Tibial nerve (tissue), 4 donors: Measurements from ENCODE around the gene UBB. TPM values are rescaled to one million over a fixed set of nuclear protein-coding genes. Genes with fewer than 3 reads are reported as not detected.

Experiments used
- DNase-seq, 2 donors: peaks; one replicate each; pipeline ENCODE4 v3.0.0-alpha.2; 2019; ENCODE audit warnings: low spot score in 2 of 2
- H3K27ac ChIP-seq, 4 donors: fragments of 200-600 bp; sonication (generic) in 3 of 4; one replicate each; pipeline ENCODE4 v1.5.1; 2017 to 2019; ENCODE audit warnings: mild to moderate bottlenecking in 1 of 4
- H3K27me3 ChIP-seq, 2 donors: fragments of 200-600 bp; sonication (generic) in 1 of 2; one replicate each; pipeline versions ENCODE4 v1.5.1 to v1.6.0; 2017 to 2019
- H3K36me3 ChIP-seq, 3 donors: fragments of 200-600 bp; sonication (generic); one replicate each; pipeline ENCODE4 v1.5.1; 2018 to 2019
- H3K4me1 ChIP-seq, 4 donors: fragments of 200-600 bp; sonication (generic) in 3 of 4; one replicate each; pipeline ENCODE4 v1.5.1; 2017 to 2019
- H3K4me3 ChIP-seq, 4 donors: fragments of 200-600 bp; sonication (generic) in 3 of 4; one replicate each; pipeline ENCODE4 v1.5.1; 2017 to 2019; ENCODE audit warnings: mild to moderate bottlenecking in 1 of 4, moderate library complexity in 1 of 4
- H3K9me3 ChIP-seq, 4 donors: fragments of 200-600 bp; sonication (generic) in 3 of 4; one replicate each; pipeline ENCODE4 v1.5.1; 2017 to 2019
- CTCF ChIP-seq, 5 experiments: fragments of 200-600 bp in 3 of 5; fragments of 450-650 bp in 2 of 5; sonication (generic) in 3 of 5; IDR thresholded peaks; one replicate each; pipeline ENCODE4 v1.5.1; 2016 to 2019; ENCODE audit warnings: antibody characterized with exemption in 5 of 5, mild to moderate bottlenecking in 3 of 5, moderate library complexity in 2 of 5
- EP300 ChIP-seq, 2 donors: sonication (generic); formaldehyde crosslinking; IDR thresholded peaks; one replicate each; pipeline ENCODE4 v1.6.1; 2017; ENCODE audit warnings: antibody characterized with exemption in 2 of 2, mild to moderate bottlenecking in 1 of 2
- POLR2A ChIP-seq, 2 donors: fragments of 450-650 bp; IDR thresholded peaks; one replicate each; pipeline ENCODE4 v1.6.1; 2017; ENCODE audit warnings: antibody characterized with exemption in 2 of 2, mild to moderate bottlenecking in 2 of 2, moderate library complexity in 2 of 2
- WGBS, 2 donors: methylation state at CpG; one replicate each; pipeline ENCODE4 v1.1.5; 2018; 5-methylcytosine and 5-hydroxymethylcytosine counted together
- total RNA-seq, 4 donors: library from RNA; depleted of rRNA; stranded (reverse); fragments of >200 nt; gene quantifications; one replicate each; pipeline ENCODE4 v1.1.0, GENCODE V29; 2016

The UBB gene
- 100 to 1,000 TPM; 435 to 666 (median 472) TPM for total RNA-seq

- peaks cover 0 to 20% (median 0%) of the 10 kb centered on the region in 3 donors for H3K36me3 ChIP-seq
- peak within 1 kb of the TSS; percentile 87 to 94 (median 90) for H3K27ac ChIP-seq
- H3K4me1 ChIP-seq: peaks cover 0 to 47% (median 11%) of the 10 kb centered on the region in 4 donors
- peak; percentile 89 to 92 for DNase-seq
- H3K27me3 ChIP-seq: peaks cover 0 to 5% of the 10 kb centered on the region in 2 donors
- 2 to 3% methylated on average over 67 of the region's 67 CpGs for WGBS, 2 donors
- TF ChIP-seq POLR2A (IDR thresholded peaks at IDR 0.05) (peak; percentile 90 to 95), CTCF (IDR thresholded peaks at IDR 0.05) (no peak), EP300 (IDR thresholded peaks at IDR 0.05) (peak; percentile 92 to 99)
- peak within 1 kb of the TSS; percentile 41 to 67 (median 58) for H3K4me3 ChIP-seq
- peaks cover 0 to 4% (median 0%) of the 10 kb centered on the region in 4 donors for H3K9me3 ChIP-seq
Measured at GRCh38 chr17:16380640-16381495, at the start of gene UBB. UBB (plus strand) TSS chr17:16381091; CDS start chr17:16381908, 817 bp downstream.

DNA sequence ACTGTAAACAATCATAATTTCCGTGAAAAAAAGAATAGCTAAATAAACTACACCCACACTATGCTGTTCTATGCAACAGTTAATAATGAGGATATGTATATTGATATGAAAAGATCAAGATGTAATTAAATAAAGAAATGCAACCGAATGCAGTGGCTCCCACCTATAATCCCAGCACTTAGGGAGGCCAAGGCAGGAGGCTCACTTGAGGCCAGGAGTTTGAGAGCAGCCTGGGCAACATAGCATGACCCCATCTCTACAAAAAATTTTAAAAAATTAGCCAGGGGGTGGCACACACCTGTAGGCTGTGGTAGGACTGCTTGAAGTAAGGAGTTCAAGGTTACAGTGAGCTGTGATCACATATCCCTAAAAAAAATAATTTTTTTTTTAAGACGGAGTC is 42.5 kb upstream of the UBB start:
- H3K4me1 ChIP-seq: no peaks in the 10 kb centered on the region
- 91 to 92% methylated on average over 3 of the region's 3 CpGs for WGBS, 2 donors
- no peak overlapping the region for H3K27ac ChIP-seq
- H3K9me3 ChIP-seq: no peaks in the 10 kb centered on the region
- TF ChIP-seq POLR2A (IDR thresholded peaks at IDR 0.05): no peak
- TF ChIP-seq CTCF (IDR thresholded peaks at IDR 0.05): no peak
- TF ChIP-seq EP300 (IDR thresholded peaks at IDR 0.05): no peak
- DNase-seq: no peak
- peaks cover 0 to 24% (median under 1%) of the 10 kb centered on the region in 3 donors for H3K36me3 ChIP-seq
- no peak overlapping the region for H3K4me3 ChIP-seq
- H3K27me3 ChIP-seq: no peaks in the 10 kb centered on the region

GRCh38 chr17:16339402-16339801 is 41.5 kb upstream of the UBB start:
- H3K36me3 ChIP-seq: peaks cover 0 to 34% (median 3%) of the 10 kb centered on the region in 3 donors
- H3K27ac ChIP-seq: no peak overlapping the region
- no peak for DNase-seq
- no peak overlapping the region for H3K4me3 ChIP-seq
- TF ChIP-seq EP300 (IDR thresholded peaks at IDR 0.05): no peak
- TF ChIP-seq CTCF (IDR thresholded peaks at IDR 0.05): no peak
- no peak for TF ChIP-seq POLR2A (IDR thresholded peaks at IDR 0.05)
- no peaks in the 10 kb centered on the region for H3K4me1 ChIP-seq
- H3K9me3 ChIP-seq: no peaks in the 10 kb centered on the region
- H3K27me3 ChIP-seq: no peaks in the 10 kb centered on the region
- WGBS, 2 donors: 97 to 100% methylated on average over 1 of the region's 1 CpG

DNA sequence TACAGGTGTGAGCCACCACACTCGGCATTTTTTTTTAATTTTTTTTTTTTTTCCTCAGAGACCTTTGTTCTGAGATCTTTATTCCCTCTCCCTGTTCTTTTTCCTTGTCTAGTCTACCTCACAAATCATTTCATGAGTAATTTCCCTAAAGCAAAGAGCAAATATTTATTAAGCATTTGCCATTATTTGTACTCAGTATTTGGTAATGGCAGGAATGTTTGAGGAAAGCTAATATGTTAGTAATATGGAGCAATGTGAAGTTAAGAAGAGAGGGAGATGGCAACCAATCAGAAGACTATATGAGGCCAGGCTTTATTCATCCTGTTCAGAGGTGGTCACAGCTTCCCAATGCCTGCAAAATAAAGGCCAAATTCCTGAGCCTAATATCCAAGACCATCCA is 40.9 kb upstream of the UBB start:
- TF ChIP-seq CTCF (IDR thresholded peaks at IDR 0.05) (no peak), POLR2A (IDR thresholded peaks at IDR 0.05) (no peak), EP300 (IDR thresholded peaks at IDR 0.05) (no peak)
- Histone ChIP-seq H3K9me3 (no peaks in the 10 kb centered on the region), H3K36me3 (peaks cover 0 to 37% (median 3%) of the 10 kb centered on the region in 3 donors), H3K27ac (no peak overlapping the region), H3K4me1 (no peaks in the 10 kb centered on the region), H3K27me3 (no peaks in the 10 kb centered on the region), H3K4me3 (no peak overlapping the region)
- no peak for DNase-seq
- 93 to 100% methylated on average over 1 of the region's 1 CpG for WGBS, 2 donors

GRCh38 chr17:16342979-16343378 is 37.9 kb upstream of the UBB start:
- H3K4me3 ChIP-seq: no peak overlapping the region
- no peak for TF ChIP-seq CTCF (IDR thresholded peaks at IDR 0.05)
- TF ChIP-seq POLR2A (IDR thresholded peaks at IDR 0.05): no peak
- TF ChIP-seq EP300 (IDR thresholded peaks at IDR 0.05): no peak
- H3K4me1 ChIP-seq: no peaks in the 10 kb centered on the region
- H3K27me3 ChIP-seq: no peaks in the 10 kb centered on the region
- no peaks in the 10 kb centered on the region for H3K9me3 ChIP-seq
- DNase-seq: no peak
- peaks cover 0 to 37% (median 3%) of the 10 kb centered on the region in 3 donors for H3K36me3 ChIP-seq
- no peak overlapping the region for H3K27ac ChIP-seq
- WGBS, 2 donors: 98% methylated on average over 4 of the region's 4 CpGs
